ENCODE measurements around the gene PHC3.

DNA sequence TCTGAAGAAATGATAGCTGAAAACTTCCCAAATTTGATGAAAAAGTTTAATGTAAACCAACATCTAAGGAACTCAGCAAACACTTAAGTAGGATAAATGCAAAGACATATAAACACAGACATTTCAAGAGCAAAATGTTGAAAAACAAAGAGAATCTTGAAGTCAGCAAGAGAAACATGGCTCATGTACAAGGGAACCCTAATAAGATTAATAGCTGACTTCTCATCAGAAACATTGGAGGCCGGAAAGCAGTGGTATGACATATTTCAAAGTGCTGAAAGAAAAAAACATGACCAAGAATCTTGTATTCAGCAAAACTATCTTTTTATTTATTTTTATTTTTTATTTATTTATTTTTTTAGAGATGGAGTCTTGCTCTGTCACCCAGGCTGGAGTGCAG, 30.1 kb upstream of the PHC3 start:
- TF ChIP-seq, protein P1, sequence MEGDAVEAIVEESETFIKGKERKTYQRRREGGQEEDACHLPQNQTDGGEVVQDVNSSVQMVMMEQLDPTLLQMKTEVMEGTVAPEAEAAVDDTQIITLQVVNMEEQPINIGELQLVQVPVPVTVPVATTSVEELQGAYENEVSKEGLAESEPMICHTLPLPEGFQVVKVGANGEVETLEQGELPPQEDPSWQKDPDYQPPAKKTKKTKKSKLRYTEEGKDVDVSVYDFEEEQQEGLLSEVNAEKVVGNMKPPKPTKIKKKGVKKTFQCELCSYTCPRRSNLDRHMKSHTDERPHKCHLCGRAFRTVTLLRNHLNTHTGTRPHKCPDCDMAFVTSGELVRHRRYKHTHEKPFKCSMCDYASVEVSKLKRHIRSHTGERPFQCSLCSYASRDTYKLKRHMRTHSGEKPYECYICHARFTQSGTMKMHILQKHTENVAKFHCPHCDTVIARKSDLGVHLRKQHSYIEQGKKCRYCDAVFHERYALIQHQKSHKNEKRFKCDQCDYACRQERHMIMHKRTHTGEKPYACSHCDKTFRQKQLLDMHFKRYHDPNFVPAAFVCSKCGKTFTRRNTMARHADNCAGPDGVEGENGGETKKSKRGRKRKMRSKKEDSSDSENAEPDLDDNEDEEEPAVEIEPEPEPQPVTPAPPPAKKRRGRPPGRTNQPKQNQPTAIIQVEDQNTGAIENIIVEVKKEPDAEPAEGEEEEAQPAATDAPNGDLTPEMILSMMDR (conservative IDR thresholded peaks at IDR 0.05; ENCODE audit: low read length), result no peak
- no peak for TF ChIP-seq EZH2phosphoT487 (IDR thresholded peaks at IDR 0.05; ENCODE audit: borderline replicate concordance, low read depth, low read length)

Data from OCI-LY7 (cell line).